HEK293 (cell line): ENCODE measurements around the gene SPACA5.

ENCODE experiments used
- ATF2 ChIP-seq: fragments of 450-650 bp; formaldehyde crosslinking; IDR thresholded peaks from 2 replicates; pipeline ENCODE4 v1.5.1; 2016; ENCODE audit warnings: missing biosample characterization, missing genetic modification characterization, low read depth
- CTCF ChIP-seq: fragments of 450-650 bp; formaldehyde crosslinking; IDR thresholded peaks from 2 replicates; pipeline ENCODE4 v1.5.1; 2016; ENCODE audit warnings: missing biosample characterization, missing genetic modification characterization
- PRDM2 ChIP-seq: fragments of 450-650 bp; formaldehyde crosslinking; IDR thresholded peaks from 2 replicates; pipeline ENCODE4 v1.5.1; 2016; ENCODE audit warnings: missing biosample characterization, missing genetic modification characterization, borderline replicate concordance
- YY1 ChIP-seq: fragments of 450-650 bp; formaldehyde crosslinking; IDR thresholded peaks from 2 replicates; pipeline ENCODE4 v1.5.1; 2018; ENCODE audit warnings: missing biosample characterization, missing genetic modification characterization
- ZBTB8A ChIP-seq: fragments of 450-650 bp; formaldehyde crosslinking; IDR thresholded peaks from 2 replicates; pipeline ENCODE4 v1.5.1; 2016; ENCODE audit warnings: missing biosample characterization, missing genetic modification characterization
- ZNF133 ChIP-seq: fragments of 450-650 bp; formaldehyde crosslinking; IDR thresholded peaks from 2 replicates; pipeline ENCODE4 v1.5.1; 2016; ENCODE audit warnings: missing biosample characterization, missing genetic modification characterization
- ZNF639 ChIP-seq: fragments of 450-650 bp; formaldehyde crosslinking; IDR thresholded peaks from 2 replicates; pipeline ENCODE4 v1.5.1; 2016; ENCODE audit warnings: missing biosample characterization, missing genetic modification characterization
- ZNF707 ChIP-seq: fragments of 450-650 bp; formaldehyde crosslinking; IDR thresholded peaks from 2 replicates; pipeline ENCODE4 v1.5.1; 2016; ENCODE audit warnings: missing biosample characterization, missing genetic modification characterization
- ZNF777 ChIP-seq: fragments of 450-650 bp; formaldehyde crosslinking; IDR thresholded peaks from 2 replicates; pipeline ENCODE4 v1.5.1; 2017; ENCODE audit warnings: missing biosample characterization, missing genetic modification characterization, borderline replicate concordance

- no peak for TF ChIP-seq ZNF639 (tag by site-specific recombination)
- no peak for TF ChIP-seq YY1 (tag by site-specific recombination)
- TF ChIP-seq ZNF707 (tag by site-specific recombination), result no peak
- no peak for TF ChIP-seq ZNF777
- TF ChIP-seq CTCF (tag by site-specific recombination), result no peak
- no peak for TF ChIP-seq PRDM2
- TF ChIP-seq ATF2 (tag by site-specific recombination), result no peak
- no peak for TF ChIP-seq ZNF133 (tag by site-specific recombination)
- TF ChIP-seq ZBTB8A (tag by site-specific recombination), result no peak
Observed at GRCh38 chrX:47960406-47960805, 46.4 kb upstream of the SPACA5 start.
